Ascending aorta (tissue), 2 donors: ENCODE results near the gene IL17D. TPM values are rescaled to one million over a fixed set of nuclear protein-coding genes. Genes with fewer than 3 reads are reported as not detected.

ENCODE experiments used
- DNase-seq, 2 donors: peaks; one replicate each; pipeline ENCODE4 v3.0.0-alpha.2; 2019; ENCODE audit warnings: low spot score in 2 of 2
- H3K27ac ChIP-seq, 2 donors: fragments of 200-600 bp; sonication (generic); one replicate each; pipeline ENCODE4 v1.5.1; 2016 to 2017; ENCODE audit warnings: mild to moderate bottlenecking in 1 of 2
- H3K27me3 ChIP-seq: fragments of 200-600 bp; sonication (generic); one replicate; pipeline ENCODE4 v1.5.1; 2017
- H3K36me3 ChIP-seq, 2 donors: fragments of 200-600 bp; sonication (generic); one replicate each; pipeline ENCODE4 v1.5.1; 2016
- H3K4me1 ChIP-seq, 2 donors: fragments of 200-600 bp; sonication (generic); one replicate each; pipeline ENCODE4 v1.5.1; 2016 to 2017; ENCODE audit warnings: mild to moderate bottlenecking in 1 of 2
- H3K4me3 ChIP-seq, 2 donors: fragments of 200-600 bp; sonication (generic); one replicate each; pipeline ENCODE4 v1.5.1; 2016 to 2017; ENCODE audit warnings: mild to moderate bottlenecking in 1 of 2
- H3K9me3 ChIP-seq, 2 donors: fragments of 200-600 bp; sonication (generic); one replicate each; pipeline ENCODE4 v1.5.1; 2016
- CTCF ChIP-seq, 3 experiments: fragments of 200-600 bp in 2 of 3; fragments of 450-650 bp in 1 of 3; sonication (generic) in 2 of 3; IDR thresholded peaks; one replicate each; pipeline ENCODE4 v1.5.1; 2016 to 2019; ENCODE audit warnings: antibody characterized with exemption in 3 of 3, mild to moderate bottlenecking in 1 of 3, moderate library complexity in 1 of 3
- intact Hi-C: fragments of 100-400 bp; cut with DNase I; formaldehyde crosslinking; loops from one replicate; pipeline ENCODE4 v1.15.1; 2023
- total RNA-seq: library from RNA; depleted of rRNA; stranded (reverse); fragments of >200 nt; gene quantifications from one replicate; pipeline ENCODE4 v1.1.0, GENCODE V29; 2016

The IL17D gene
- total RNA-seq, 1 donor from 2014 or later, result not detected

GRCh38 chr13:20709782-20710181, 6.3 kb downstream of the IL17D start:
- no peak for DNase-seq
- peak overlapping the region; percentile 23 to 72 for H3K27ac ChIP-seq
- H3K27me3 ChIP-seq, result no peaks in the 10 kb centered on the region
- TF ChIP-seq CTCF (IDR thresholded peaks at IDR 0.05), result no peak
- H3K9me3 ChIP-seq, result no peaks in the 10 kb centered on the region
- H3K4me3 ChIP-seq, result no peak overlapping the region
- intact Hi-C loops, result loop anchor here (5.0 to 10.0 kb wide), 10 partner anchors 142 to 845 kb away; partner anchors contain the start of genes IFT88, XPO4, ZDHHC20 and ZMYM2
- H3K4me1 ChIP-seq, result peaks cover 3 to 25% of the 10 kb centered on the region in 2 donors
- H3K36me3 ChIP-seq, result no peaks in the 10 kb centered on the region

GRCh38 chr13:20711301-20712044, 8.0 kb downstream of the IL17D start:
- Histone ChIP-seq H3K9me3 (no peaks in the 10 kb centered on the region), H3K4me1 (peaks cover 3 to 26% of the 10 kb centered on the region in 2 donors), H3K27ac (no peak overlapping the region), H3K4me3 (no peak overlapping the region), H3K36me3 (no peaks in the 10 kb centered on the region), H3K27me3 (no peaks in the 10 kb centered on the region)
- intact Hi-C loops, result loop anchor here (1.0 to 10.0 kb wide), 5 partner anchors 117 to 363 kb away; partner anchors contain the start of gene XPO4
- no peak for DNase-seq
- TF ChIP-seq CTCF (IDR thresholded peaks at IDR 0.05), result no peak

GRCh38 chr13:20713014-20713376, 9.5 kb downstream of the IL17D start:
- no peak for DNase-seq
- Histone ChIP-seq H3K9me3 (no peaks in the 10 kb centered on the region), H3K4me1 (peaks cover 3 to 26% of the 10 kb centered on the region in 2 donors), H3K4me3 (peak overlapping the region; percentile 32 to 61), H3K27me3 (no peaks in the 10 kb centered on the region), H3K27ac (peak overlapping the region; percentile 74 to 80), H3K36me3 (no peaks in the 10 kb centered on the region)
- TF ChIP-seq CTCF (IDR thresholded peaks at IDR 0.05), result no peak
- intact Hi-C loops, result loop anchor here (5.0 to 10.0 kb wide), 4 partner anchors 189 to 362 kb away; partner anchors contain the start of gene XPO4

GRCh38 chr13:20713751-20714150, 10.3 kb downstream of the IL17D start:
- H3K4me1 ChIP-seq, result peaks cover 3 to 26% of the 10 kb centered on the region in 2 donors
- TF ChIP-seq CTCF (IDR thresholded peaks at IDR 0.05), result no peak
- H3K9me3 ChIP-seq, result no peaks in the 10 kb centered on the region
- peak in 1 of 2 donors; percentile 81 for DNase-seq
- peak overlapping the region; percentile 74 to 80 for H3K27ac ChIP-seq
- peak overlapping the region in 1 of 2 donors; percentile 61 for H3K4me3 ChIP-seq
- H3K27me3 ChIP-seq, result no peaks in the 10 kb centered on the region
- intact Hi-C loops, result loop anchor here (2.0 to 10.0 kb wide), 5 partner anchors 59 to 361 kb away; partner anchors contain the start of genes EEF1AKMT1 and XPO4
- H3K36me3 ChIP-seq, result no peaks in the 10 kb centered on the region

- Histone ChIP-seq H3K4me1 (peaks cover 3 to 26% of the 10 kb centered on the region in 2 donors), H3K27me3 (no peaks in the 10 kb centered on the region), H3K36me3 (no peaks in the 10 kb centered on the region), H3K9me3 (no peaks in the 10 kb centered on the region), H3K4me3 (peak overlapping the region in 1 of 2 donors; percentile 50), H3K27ac (peak overlapping the region; percentile 74 to 80)
- no peak for DNase-seq
- intact Hi-C loops, result loop anchor here (2.0 to 10.0 kb wide), 5 partner anchors 59 to 361 kb away; partner anchors contain the start of genes EEF1AKMT1 and XPO4
- TF ChIP-seq CTCF (IDR thresholded peaks at IDR 0.05), result no peak
Observed at GRCh38 chr13:20714161-20714560, 10.7 kb downstream of the IL17D start.
